ENCODE data around the gene C1orf198. TPM values are rescaled to one million over a fixed set of nuclear protein-coding genes. Genes with fewer than 3 reads are reported as not detected.

C1orf198 gene
- total and polyA plus RNA-seq, 12 donors = 26.0 to 66.0 (median 42.9) TPM

DNA sequence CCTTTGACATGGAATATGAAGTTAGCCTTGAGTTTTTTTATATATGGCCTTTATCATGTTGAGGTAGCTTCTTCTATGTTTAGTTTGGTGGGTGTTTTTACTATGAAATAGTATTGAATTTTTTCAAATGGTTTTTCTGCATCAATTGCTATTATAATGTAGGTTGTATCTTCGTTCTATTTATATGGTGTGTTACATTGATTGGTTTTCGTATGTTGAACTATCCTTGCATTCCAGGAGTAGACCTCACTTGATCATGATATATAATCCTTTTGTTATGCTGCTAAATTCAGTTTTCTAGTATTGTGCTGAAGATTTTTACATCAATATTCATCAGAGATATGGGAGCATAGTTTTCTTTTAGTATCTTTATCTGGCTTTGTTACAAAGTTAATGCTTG is 55.8 kb downstream of the C1orf198 start:
- 93 to 96% methylated on average over 2 of the region's 2 CpGs for WGBS, 2 donors
- Histone ChIP-seq H3K36me3 (no peaks in the 10 kb centered on the region), H3K9me3 (peaks cover 0 to 20% (median 13%) of the 10 kb centered on the region in 11 donors), H3K4me1 (peaks cover 0 to 42% (median 16%) of the 10 kb centered on the region in 9 donors), H3K27me3 (no peaks in the 10 kb centered on the region), H3K27ac (no peak overlapping the region), H3K4me3 (no peak overlapping the region)
- DNase-seq = no peak
- no peak for ATAC-seq
- TF ChIP-seq, protein P1, sequence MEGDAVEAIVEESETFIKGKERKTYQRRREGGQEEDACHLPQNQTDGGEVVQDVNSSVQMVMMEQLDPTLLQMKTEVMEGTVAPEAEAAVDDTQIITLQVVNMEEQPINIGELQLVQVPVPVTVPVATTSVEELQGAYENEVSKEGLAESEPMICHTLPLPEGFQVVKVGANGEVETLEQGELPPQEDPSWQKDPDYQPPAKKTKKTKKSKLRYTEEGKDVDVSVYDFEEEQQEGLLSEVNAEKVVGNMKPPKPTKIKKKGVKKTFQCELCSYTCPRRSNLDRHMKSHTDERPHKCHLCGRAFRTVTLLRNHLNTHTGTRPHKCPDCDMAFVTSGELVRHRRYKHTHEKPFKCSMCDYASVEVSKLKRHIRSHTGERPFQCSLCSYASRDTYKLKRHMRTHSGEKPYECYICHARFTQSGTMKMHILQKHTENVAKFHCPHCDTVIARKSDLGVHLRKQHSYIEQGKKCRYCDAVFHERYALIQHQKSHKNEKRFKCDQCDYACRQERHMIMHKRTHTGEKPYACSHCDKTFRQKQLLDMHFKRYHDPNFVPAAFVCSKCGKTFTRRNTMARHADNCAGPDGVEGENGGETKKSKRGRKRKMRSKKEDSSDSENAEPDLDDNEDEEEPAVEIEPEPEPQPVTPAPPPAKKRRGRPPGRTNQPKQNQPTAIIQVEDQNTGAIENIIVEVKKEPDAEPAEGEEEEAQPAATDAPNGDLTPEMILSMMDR (IDR thresholded peaks at IDR 0.05) = no peak
- intact Hi-C loops (cut with DNase I) = loop anchor here in 3 of 10 donors (5.0 to 10.0 kb wide), 2 partner anchors 52 to 55 kb away; partner anchors contain the start of gene C1orf198 (in 3 of the 3)

DNA sequence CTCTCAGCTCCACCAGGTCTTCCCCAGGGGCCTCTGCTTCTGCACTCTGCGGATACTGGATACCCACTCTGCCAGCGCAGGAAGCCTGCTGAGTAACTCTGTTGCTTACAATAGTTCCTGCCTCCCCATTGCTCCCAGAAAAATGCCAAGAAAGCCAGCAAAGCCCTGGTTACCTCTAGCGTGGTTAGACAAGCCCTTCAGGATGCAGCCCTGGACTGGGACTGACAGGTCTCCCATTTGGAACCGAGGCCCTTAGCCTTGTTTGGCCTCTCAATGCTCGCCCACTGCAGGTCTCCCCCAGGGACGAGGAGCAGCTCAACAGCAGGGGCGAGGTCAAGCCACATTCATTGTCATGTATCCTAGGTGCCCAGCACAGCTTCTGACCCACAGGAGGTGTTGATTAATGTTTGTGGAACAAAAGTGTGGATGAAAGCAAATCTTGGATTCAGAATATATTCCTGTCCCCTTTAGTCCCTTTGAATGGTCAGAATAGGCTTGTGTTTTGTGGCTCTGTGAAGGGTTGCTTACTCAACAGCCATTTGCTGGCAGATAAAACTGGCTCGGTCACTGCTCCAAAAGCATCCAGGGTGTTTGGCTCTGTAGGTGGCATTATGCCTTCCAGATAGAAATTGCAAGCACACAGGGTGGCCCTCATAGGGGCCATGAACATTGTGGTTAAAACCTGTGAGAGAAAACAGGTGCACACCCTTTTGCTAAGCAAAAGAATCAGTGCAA is 58.9 kb downstream of the C1orf198 start:
- no peak for DNase-seq
- TF ChIP-seq, protein P1 (IDR thresholded peaks at IDR 0.05) = no peak
- intact Hi-C loops (cut with DNase I) = loop anchor here in 4 of 10 donors (5.0 to 10.0 kb wide), 3 partner anchors 53 to 175 kb away; partner anchors contain the start of gene C1orf198 (in 3 of the 4)

DNA sequence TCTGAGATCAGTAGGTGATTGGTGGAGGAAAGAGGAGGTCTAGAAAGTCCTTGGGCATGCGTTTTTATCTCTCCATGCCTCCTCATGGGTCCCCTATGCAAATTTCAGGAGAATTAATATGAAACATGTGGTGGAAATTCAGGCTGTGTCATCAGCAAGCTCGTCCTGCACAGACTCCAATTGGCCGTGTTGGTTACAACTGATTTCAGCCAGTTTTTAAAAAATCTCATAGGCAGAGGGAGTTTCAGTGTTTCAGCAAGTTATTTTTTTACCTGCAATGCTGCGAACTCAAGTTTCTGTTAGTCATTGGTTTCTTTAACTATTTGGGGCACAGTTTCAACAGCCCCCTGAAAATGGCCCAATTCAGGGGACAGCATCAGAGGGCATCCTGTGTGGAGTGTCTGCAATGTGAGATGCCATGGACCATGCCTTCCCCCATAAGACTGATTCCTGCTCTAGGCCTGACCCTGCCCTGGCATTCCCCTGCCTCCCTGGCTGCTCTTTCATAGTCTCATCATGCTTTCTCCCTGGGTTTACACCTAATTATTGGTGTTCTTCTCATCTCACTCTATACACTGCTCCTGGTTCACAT is 59.9 kb downstream of the C1orf198 start:
- intact Hi-C loops (cut with DNase I) = loop anchor here in 4 of 10 donors (5.0 to 10.0 kb wide), 3 partner anchors 54 to 176 kb away; partner anchors contain the start of gene C1orf198 (in 3 of the 4)
- H3K27me3 ChIP-seq = no peaks in the 10 kb centered on the region
- peaks cover 0 to 19% (median 12%) of the 10 kb centered on the region in 11 donors for H3K9me3 ChIP-seq
- DNase-seq = no peak
- peak overlapping the region in 4 of 10 donors; percentile 44 to 74 (median 63) for H3K27ac ChIP-seq
- no peaks in the 10 kb centered on the region for H3K36me3 ChIP-seq
- peak in 3 of 8 donors; percentile 11 to 47 (median 31) for ATAC-seq
- no peak overlapping the region for H3K4me3 ChIP-seq
- 72 to 75% methylated on average over 4 of the region's 4 CpGs for WGBS, 2 donors
- TF ChIP-seq, protein P1 (IDR thresholded peaks at IDR 0.05) = no peak
- peaks cover 0 to 36% (median 10%) of the 10 kb centered on the region in 9 donors for H3K4me1 ChIP-seq

More for the DNA sequence above, 58.9 kb downstream of the C1orf198 start:
- H3K4me3 ChIP-seq = no peak overlapping the region
- peaks cover 0 to 20% (median 13%) of the 10 kb centered on the region in 11 donors for H3K9me3 ChIP-seq
- no peaks in the 10 kb centered on the region for H3K27me3 ChIP-seq
- H3K36me3 ChIP-seq = no peaks in the 10 kb centered on the region
- 83 to 87% methylated on average over 8 of the region's 8 CpGs for WGBS, 2 donors
- peaks cover 0 to 36% (median 10%) of the 10 kb centered on the region in 9 donors for H3K4me1 ChIP-seq
- ATAC-seq = peak in 2 of 8 donors; percentile 19 to 35
- peak overlapping the region in 1 of 10 donors; percentile 6 for H3K27ac ChIP-seq

DNA sequence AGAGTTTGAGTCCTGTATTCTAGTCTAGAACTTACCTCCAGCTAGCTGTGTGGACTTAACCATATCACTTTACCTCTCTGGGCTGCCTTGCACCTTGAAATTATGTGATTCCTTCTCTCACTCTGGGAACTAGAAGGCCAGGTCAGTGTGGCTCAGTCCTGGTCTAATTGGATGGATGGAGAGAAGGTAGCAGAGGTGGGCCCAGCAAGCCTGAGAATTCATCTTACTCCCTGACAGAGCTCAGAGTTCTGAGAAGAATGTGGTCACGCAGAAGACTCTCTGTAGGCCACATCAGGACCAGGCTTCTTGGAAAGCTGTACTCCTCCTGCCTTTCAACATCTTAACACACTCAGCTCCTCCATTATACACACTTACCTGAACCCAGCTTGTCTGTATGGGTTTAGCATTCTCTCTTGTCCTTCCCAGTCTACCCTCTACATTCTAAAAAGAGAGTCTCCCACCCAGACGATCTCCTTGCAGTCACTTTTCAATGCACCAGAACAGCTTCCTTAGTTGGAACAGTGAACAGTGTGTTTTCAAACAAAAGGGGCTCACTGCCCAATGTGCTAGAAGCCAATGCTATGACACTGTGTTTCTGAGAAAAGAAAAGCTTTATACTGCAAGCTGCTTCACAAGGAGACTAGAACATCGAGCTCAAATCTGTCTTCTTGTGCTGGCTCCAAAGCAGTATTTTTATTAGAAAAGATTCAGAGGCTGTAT is 60.6 kb downstream of the C1orf198 start:
- WGBS, 2 donors = 71% methylated on average over 3 of the region's 3 CpGs
- Histone ChIP-seq H3K36me3 (no peaks in the 10 kb centered on the region), H3K9me3 (peaks cover 0 to 12% (median 5%) of the 10 kb centered on the region in 11 donors), H3K4me1 (peaks cover 0 to 36% (median 10%) of the 10 kb centered on the region in 9 donors), H3K4me3 (no peak overlapping the region), H3K27ac (peak overlapping the region in 6 of 10 donors; percentile 21 to 74 (median 56)), H3K27me3 (no peaks in the 10 kb centered on the region)
- DNase-seq (no peak), ATAC-seq (peak in 4 of 8 donors; percentile 6 to 40 (median 31))
- TF ChIP-seq, protein P1 (IDR thresholded peaks at IDR 0.05) = no peak
- intact Hi-C loops (cut with DNase I) = loop anchor here in 4 of 10 donors (5.0 to 10.0 kb wide), 3 partner anchors 55 to 177 kb away; partner anchors contain the start of gene C1orf198 (in 3 of the 4)
